ENCODE data around the gene ZBTB39.

DNA sequence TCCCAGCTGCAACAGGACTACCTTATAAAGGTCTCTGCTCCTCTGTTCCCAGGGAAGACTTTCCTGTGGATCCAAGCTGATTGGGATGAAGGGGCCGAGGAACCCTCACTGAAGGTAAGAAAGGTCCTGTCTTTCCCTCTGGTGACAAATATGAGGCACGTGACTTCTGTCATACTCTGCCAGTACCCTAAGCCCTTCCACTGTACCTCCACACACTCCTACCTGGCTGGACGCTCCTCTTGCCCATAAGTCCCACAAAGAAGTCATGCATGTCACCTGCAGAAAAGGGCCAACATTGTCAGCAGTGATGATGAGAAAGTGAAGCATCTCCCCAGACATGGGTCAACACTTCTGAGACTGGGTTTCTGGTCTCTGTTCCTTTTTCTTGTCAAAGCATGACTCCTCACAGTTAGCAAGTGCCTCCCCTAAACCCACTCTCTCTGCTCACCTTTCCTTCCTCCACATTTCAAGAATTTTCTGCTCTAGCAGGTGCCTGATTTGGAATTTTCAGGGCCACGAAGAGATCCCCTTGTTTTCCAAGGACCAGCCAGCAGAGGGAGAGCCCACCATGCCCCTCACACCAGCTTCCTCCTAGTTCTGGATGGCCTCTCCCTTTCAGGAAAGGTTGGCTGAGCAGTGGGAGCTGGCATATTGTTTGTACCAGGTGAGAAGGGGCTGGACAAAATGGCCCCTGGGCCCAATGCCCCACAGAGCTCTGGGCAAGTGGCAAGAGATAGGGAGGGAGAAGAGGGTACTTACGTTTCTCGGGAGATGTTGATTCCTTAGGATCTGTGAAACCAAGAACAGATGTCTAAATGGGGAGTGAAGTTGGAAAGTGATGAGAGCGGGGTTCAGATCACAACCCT, 6.5 kb upstream of the ZBTB39 start:
- TF ChIP-seq, protein P1, sequence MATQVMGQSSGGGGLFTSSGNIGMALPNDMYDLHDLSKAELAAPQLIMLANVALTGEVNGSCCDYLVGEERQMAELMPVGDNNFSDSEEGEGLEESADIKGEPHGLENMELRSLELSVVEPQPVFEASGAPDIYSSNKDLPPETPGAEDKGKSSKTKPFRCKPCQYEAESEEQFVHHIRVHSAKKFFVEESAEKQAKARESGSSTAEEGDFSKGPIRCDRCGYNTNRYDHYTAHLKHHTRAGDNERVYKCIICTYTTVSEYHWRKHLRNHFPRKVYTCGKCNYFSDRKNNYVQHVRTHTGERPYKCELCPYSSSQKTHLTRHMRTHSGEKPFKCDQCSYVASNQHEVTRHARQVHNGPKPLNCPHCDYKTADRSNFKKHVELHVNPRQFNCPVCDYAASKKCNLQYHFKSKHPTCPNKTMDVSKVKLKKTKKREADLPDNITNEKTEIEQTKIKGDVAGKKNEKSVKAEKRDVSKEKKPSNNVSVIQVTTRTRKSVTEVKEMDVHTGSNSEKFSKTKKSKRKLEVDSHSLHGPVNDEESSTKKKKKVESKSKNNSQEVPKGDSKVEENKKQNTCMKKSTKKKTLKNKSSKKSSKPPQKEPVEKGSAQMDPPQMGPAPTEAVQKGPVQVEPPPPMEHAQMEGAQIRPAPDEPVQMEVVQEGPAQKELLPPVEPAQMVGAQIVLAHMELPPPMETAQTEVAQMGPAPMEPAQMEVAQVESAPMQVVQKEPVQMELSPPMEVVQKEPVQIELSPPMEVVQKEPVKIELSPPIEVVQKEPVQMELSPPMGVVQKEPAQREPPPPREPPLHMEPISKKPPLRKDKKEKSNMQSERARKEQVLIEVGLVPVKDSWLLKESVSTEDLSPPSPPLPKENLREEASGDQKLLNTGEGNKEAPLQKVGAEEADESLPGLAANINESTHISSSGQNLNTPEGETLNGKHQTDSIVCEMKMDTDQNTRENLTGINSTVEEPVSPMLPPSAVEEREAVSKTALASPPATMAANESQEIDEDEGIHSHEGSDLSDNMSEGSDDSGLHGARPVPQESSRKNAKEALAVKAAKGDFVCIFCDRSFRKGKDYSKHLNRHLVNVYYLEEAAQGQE (IDR thresholded peaks at IDR 0.05; ENCODE audit: insufficient read depth in 1 of 2, low read depth in 2 of 2, low read length in 1 of 2), result no peak
- TF ChIP-seq, protein P2, sequence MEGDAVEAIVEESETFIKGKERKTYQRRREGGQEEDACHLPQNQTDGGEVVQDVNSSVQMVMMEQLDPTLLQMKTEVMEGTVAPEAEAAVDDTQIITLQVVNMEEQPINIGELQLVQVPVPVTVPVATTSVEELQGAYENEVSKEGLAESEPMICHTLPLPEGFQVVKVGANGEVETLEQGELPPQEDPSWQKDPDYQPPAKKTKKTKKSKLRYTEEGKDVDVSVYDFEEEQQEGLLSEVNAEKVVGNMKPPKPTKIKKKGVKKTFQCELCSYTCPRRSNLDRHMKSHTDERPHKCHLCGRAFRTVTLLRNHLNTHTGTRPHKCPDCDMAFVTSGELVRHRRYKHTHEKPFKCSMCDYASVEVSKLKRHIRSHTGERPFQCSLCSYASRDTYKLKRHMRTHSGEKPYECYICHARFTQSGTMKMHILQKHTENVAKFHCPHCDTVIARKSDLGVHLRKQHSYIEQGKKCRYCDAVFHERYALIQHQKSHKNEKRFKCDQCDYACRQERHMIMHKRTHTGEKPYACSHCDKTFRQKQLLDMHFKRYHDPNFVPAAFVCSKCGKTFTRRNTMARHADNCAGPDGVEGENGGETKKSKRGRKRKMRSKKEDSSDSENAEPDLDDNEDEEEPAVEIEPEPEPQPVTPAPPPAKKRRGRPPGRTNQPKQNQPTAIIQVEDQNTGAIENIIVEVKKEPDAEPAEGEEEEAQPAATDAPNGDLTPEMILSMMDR (IDR thresholded peaks at IDR 0.05), result no peak
